Activated B cell treated with CpG ODN at 0.5 μM for 24 hours (primary cell): ENCODE data around the gene COG5. TPM values are rescaled to one million over a fixed set of nuclear protein-coding genes. Genes with fewer than 3 reads are reported as not detected.
A peak's percentile ranks its signal among the peaks of the same experiment; 100 is the strongest.

Experiments used
- ATAC-seq: fragments of 200-7000 bp; cut with Tn5 transposase; one replicate; pipeline ENCODE4 v1.10.0; 2021; ENCODE audit warnings: low read depth, mild to moderate bottlenecking, moderate library complexity
- CTCF ChIA-PET: fragments of 350-600 bp; sonication (Branson Sonifier 250); formaldehyde crosslinking; loops from one replicate; lab custom pipeline; 2021; ENCODE audit warnings: antibody characterized with exemption; lab: Charles Lee
- POLR2A ChIA-PET: fragments of 350-600 bp; sonication (Branson Sonifier 250); formaldehyde crosslinking; loops from one replicate; lab custom pipeline; 2021; ENCODE audit warnings: antibody characterized with exemption; lab: Charles Lee
- DNase-seq: peaks from one replicate; pipeline ENCODE4 v3.0.0; 2022
- H3K27ac Mint-ChIP-seq: one replicate; pipeline ENCODE4 v1.8.0; 2020; ENCODE audit warnings: mixed read lengths
- H3K27me3 Mint-ChIP-seq: one replicate; pipeline ENCODE4 v1.8.0; 2021; ENCODE audit warnings: mixed read lengths
- H3K36me3 Mint-ChIP-seq: one replicate; pipeline ENCODE4 v1.8.0; 2021; ENCODE audit warnings: low read depth, mixed read lengths
- H3K4me1 Mint-ChIP-seq: one replicate; pipeline ENCODE4 v1.8.0; 2021; ENCODE audit warnings: mixed read lengths
- H3K4me3 Mint-ChIP-seq: one replicate; pipeline ENCODE4 v1.8.0; 2020; ENCODE audit warnings: mild to moderate bottlenecking, mixed read lengths
- H3K9me3 Mint-ChIP-seq: one replicate; pipeline ENCODE4 v1.8.0; 2020; ENCODE audit warnings: mixed read lengths
- CTCF ChIP-seq: fragments of 200-600 bp; IDR thresholded peaks from one replicate; pipeline ENCODE4 v1.8.0; 2022; ENCODE audit warnings: antibody characterized with exemption, mild to moderate bottlenecking
- intact Hi-C: fragments of 100-400 bp; cut with micrococcal nuclease; formaldehyde crosslinking; loops from one replicate; pipeline ENCODE4 v1.15.1; 2024
- total RNA-seq: library from RNA; stranded (reverse); gene quantifications from 2 replicates; pipeline ENCODE4 v1.2.3, GENCODE V29; 2022

The COG5 gene
- total RNA-seq, 1 donor from 2014 or later, result 47.0 TPM

- H3K9me3 Mint-ChIP-seq, result no peaks in the 10 kb centered on the region
- H3K36me3 Mint-ChIP-seq, result peaks cover 21% of the 10 kb centered on the region
- peak overlapping the region; percentile 99 for H3K27ac Mint-ChIP-seq
- H3K4me1 Mint-ChIP-seq, result peaks cover 29% of the 10 kb centered on the region
- ChIA-PET CTCF (interaction anchor here (1.8 to 5.8 kb wide), 2 partner anchors 16 to 19 kb away, joined by 8 to 34 read pairs; no protein-coding TSS in a partner anchor), POLR2A (interaction anchor here (0.8 to 4.3 kb wide), 6 partner anchors 14 to 577 kb away, joined by 3 to 52 read pairs (median 30); partner anchors contain the start of genes CBLL1 and PIK3CG)
- no peak for TF ChIP-seq CTCF
- peaks cover 6% of the 10 kb centered on the region for H3K27me3 Mint-ChIP-seq
- ATAC-seq (no peak), DNase-seq (no peak)
- intact Hi-C loops, result loop anchor here (5.0 to 10.0 kb wide), 6 partner anchors 375 to 1635 kb away; partner anchors contain the start of genes COG5, DUS4L and RINT1
- H3K4me3 Mint-ChIP-seq, result peak overlapping the region; percentile 99
Measured at GRCh38 chr7:107166736-107167426, 396.8 kb downstream of the COG5 start.

- ChIA-PET CTCF (interaction anchor here (0.6 to 5.8 kb wide), 3 partner anchors 13 to 35 kb away, joined by 3 to 34 read pairs (median 4); no protein-coding TSS in a partner anchor), POLR2A (interaction anchor here (0.5 kb wide), 1 partner anchor 41 kb away, joined by 4 read pairs; no protein-coding TSS in a partner anchor)
- no peak for TF ChIP-seq CTCF
- peaks cover 19% of the 10 kb centered on the region for H3K4me1 Mint-ChIP-seq
- no peaks in the 10 kb centered on the region for H3K9me3 Mint-ChIP-seq
- peaks cover 6% of the 10 kb centered on the region for H3K27me3 Mint-ChIP-seq
- intact Hi-C loops, result loop anchor here (5.0 to 10.0 kb wide), 6 partner anchors 373 to 1633 kb away; partner anchors contain the start of genes COG5, DUS4L and RINT1
- no peak overlapping the region for H3K27ac Mint-ChIP-seq
- no peak overlapping the region for H3K4me3 Mint-ChIP-seq
- ATAC-seq (no peak), DNase-seq (no peak)
- peaks cover 21% of the 10 kb centered on the region for H3K36me3 Mint-ChIP-seq
Measured at GRCh38 chr7:107165341-107165740, 398.4 kb downstream of the COG5 start.

- H3K36me3 Mint-ChIP-seq, result peaks cover 13% of the 10 kb centered on the region
- no peak for TF ChIP-seq CTCF
- no peak for ATAC-seq
- H3K4me1 Mint-ChIP-seq, result peaks cover 13% of the 10 kb centered on the region
- H3K27ac Mint-ChIP-seq, result no peak overlapping the region
- H3K27me3 Mint-ChIP-seq, result peaks cover 6% of the 10 kb centered on the region
- DNase-seq, result no peak
- intact Hi-C loops, result loop anchor here (10.0 kb wide), 1 partner anchor 1079 kb away; no protein-coding TSS in a partner anchor
- CTCF ChIA-PET, result no interaction called here
- H3K4me3 Mint-ChIP-seq, result no peak overlapping the region
- POLR2A ChIA-PET, result interaction anchor here (0.8 kb wide), 1 partner anchor 17 kb away, joined by 3 read pairs; no protein-coding TSS in a partner anchor
- no peaks in the 10 kb centered on the region for H3K9me3 Mint-ChIP-seq
Measured at GRCh38 chr7:107164092-107164491, 399.6 kb downstream of the COG5 start.

GRCh38 chr7:107162475-107162874, 401.2 kb downstream of the COG5 start:
- no peak overlapping the region for H3K4me3 Mint-ChIP-seq
- ATAC-seq, result no peak
- POLR2A ChIA-PET, result no interaction called here
- intact Hi-C loops, result loop anchor here (10.0 kb wide), 1 partner anchor 1078 kb away; no protein-coding TSS in a partner anchor
- H3K4me1 Mint-ChIP-seq, result peaks cover 3% of the 10 kb centered on the region
- DNase-seq, result no peak
- H3K27me3 Mint-ChIP-seq, result peaks cover 6% of the 10 kb centered on the region
- H3K36me3 Mint-ChIP-seq, result no peaks in the 10 kb centered on the region
- TF ChIP-seq CTCF, result no peak
- CTCF ChIA-PET, result no interaction called here
- no peak overlapping the region for H3K27ac Mint-ChIP-seq
- no peaks in the 10 kb centered on the region for H3K9me3 Mint-ChIP-seq

- ChIA-PET POLR2A (no interaction called here), CTCF (interaction anchor here (0.7 to 1.1 kb wide), 2 partner anchors 9 to 368 kb away, joined by 3 read pairs; no protein-coding TSS in a partner anchor)
- Mint-ChIP-seq H3K4me1 (no peaks in the 10 kb centered on the region), H3K27ac (no peak overlapping the region), H3K4me3 (no peak overlapping the region), H3K27me3 (peaks cover 6% of the 10 kb centered on the region), H3K36me3 (no peaks in the 10 kb centered on the region), H3K9me3 (no peaks in the 10 kb centered on the region)
- DNase-seq, result no peak
- TF ChIP-seq CTCF, result no peak
- intact Hi-C loops, result loop anchor here (10.0 kb wide), 1 partner anchor 1077 kb away; no protein-coding TSS in a partner anchor
- no peak for ATAC-seq
Measured at GRCh38 chr7:107161415-107161814, 402.3 kb downstream of the COG5 start.
